Measurements from ENCODE around the gene SPTBN5. TPM values are rescaled to one million over a fixed set of nuclear protein-coding genes. Genes with fewer than 3 reads are reported as not detected.
A peak's percentile ranks its signal among the peaks of the same experiment; 100 is the strongest.

The SPTBN5 gene
- 0.32 TPM for polyA plus RNA-seq (2013, experiment 1 of 2)
- polyA plus RNA-seq (2013, experiment 2 of 2): 0.29 TPM

GRCh38 chr15:41893422-41894250 lies at the start of gene SPTBN5:
Gene SPTBN5 (minus strand): TSS chr15:41894053. CDS start chr15:41893497, 556 bp downstream.
- Histone ChIP-seq H2BK15ac (ENCODE audit: low read depth, poor library complexity, severe bottlenecking) (peak within 1 kb of the TSS; percentile 82), H3K27me3 (ENCODE audit: control insufficient read depth in 1 of 2, insufficient read depth in 1 of 2, low read length in 2 of 2) (peaks cover 0 to 25% of the 10 kb centered on the region in 2 experiments), H2BK5ac (ENCODE audit: low read depth, low read length, poor library complexity, severe bottlenecking) (no peak within 1 kb of the TSS), H3K79me1 (replicated peaks; ENCODE audit: low read length, poor library complexity, severe bottlenecking) (peaks cover 2% of the 10 kb centered on the region), H3K9ac (ENCODE audit: low read length) (peak within 1 kb of the TSS; percentile 64), H3K27ac (ENCODE audit: low read length, poor library complexity, severe bottlenecking) (peak within 1 kb of the TSS; percentile 91), H3K18ac (ENCODE audit: low read depth in 1 of 2, low read length in 2 of 2) (peak within 1 kb of the TSS; percentile 73 to 91), H2AK5ac (ENCODE audit: low read length, severe bottlenecking) (peak within 1 kb of the TSS; percentile 40), H4K8ac (ENCODE audit: low read length) (peak within 1 kb of the TSS; percentile 83), H3K4me3 (ENCODE audit: insufficient read depth in 1 of 2, low read depth in 1 of 2, low read length in 2 of 2) (peak within 1 kb of the TSS; percentile 21 to 64), H3K4me2 (ENCODE audit: low read length, poor library complexity, severe bottlenecking) (peak within 1 kb of the TSS; percentile 50), H3K4ac (ENCODE audit: low read depth in 1 of 2, low read length in 2 of 2) (peak within 1 kb of the TSS in 1 of 2 experiments; percentile 92), H2BK12ac (ENCODE audit: low read length in 2 of 2) (peak within 1 kb of the TSS in 1 of 2 experiments; percentile 23), H2AFZ (ENCODE audit: low read depth, low read length) (peak within 1 kb of the TSS; percentile 30), H2BK120ac (ENCODE audit: low read depth, low read length) (peak within 1 kb of the TSS; percentile 56), H3K36me3 (ENCODE audit: control insufficient read depth in 1 of 2, insufficient read depth in 2 of 2, low read depth in 1 of 2, low read length in 2 of 2) (peaks cover 9 to 31% of the 10 kb centered on the region in 2 experiments), H3K23ac (ENCODE audit: low read length in 2 of 2) (peak within 1 kb of the TSS in 1 of 2 experiments; percentile 19), H4K91ac (ENCODE audit: low read length) (peak within 1 kb of the TSS; percentile 79), H3K14ac (ENCODE audit: low read length in 2 of 2) (peak within 1 kb of the TSS in 1 of 2 experiments; percentile 58), H3K4me1 (ENCODE audit: control insufficient read depth, insufficient read depth, low read depth, low read length) (peaks cover 47% of the 10 kb centered on the region), H3K9me3 (ENCODE audit: control insufficient read depth, low read length) (no peaks in the 10 kb centered on the region)
- 97% methylated on average over 13 of the region's 15 CpGs for WGBS
- DNase-seq: no peak

- Histone ChIP-seq H3K4me3 (ENCODE audit: insufficient read depth in 1 of 2, low read depth in 1 of 2, low read length in 2 of 2) (no peak overlapping the region), H3K27ac (ENCODE audit: low read length, poor library complexity, severe bottlenecking) (peak overlapping the region; percentile 99), H3K36me3 (ENCODE audit: control insufficient read depth in 1 of 2, insufficient read depth in 2 of 2, low read depth in 1 of 2, low read length in 2 of 2) (peaks cover 5 to 34% of the 10 kb centered on the region in 2 experiments), H2BK5ac (ENCODE audit: low read depth, low read length, poor library complexity, severe bottlenecking) (peak overlapping the region; percentile 33), H4K91ac (ENCODE audit: low read length) (peak overlapping the region; percentile 81), H2BK120ac (ENCODE audit: low read depth, low read length) (peak overlapping the region; percentile 38), H3K18ac (ENCODE audit: low read depth in 1 of 2, low read length in 2 of 2) (no peak overlapping the region), H2BK15ac (ENCODE audit: low read depth, poor library complexity, severe bottlenecking) (no peak overlapping the region), H3K14ac (ENCODE audit: low read length in 2 of 2) (no peak overlapping the region), H2AK5ac (ENCODE audit: low read length, severe bottlenecking) (peak overlapping the region; percentile 99), H3K79me1 (replicated peaks; ENCODE audit: low read length, poor library complexity, severe bottlenecking) (no peaks in the 10 kb centered on the region), H3K23ac (ENCODE audit: low read length in 2 of 2) (no peak overlapping the region), H4K8ac (ENCODE audit: low read length) (peak overlapping the region; percentile 45), H3K9ac (ENCODE audit: low read length) (no peak overlapping the region), H2BK12ac (ENCODE audit: low read length in 2 of 2) (peak overlapping the region; percentile 17 to 67), H3K4me1 (ENCODE audit: control insufficient read depth, insufficient read depth, low read depth, low read length) (peaks cover 58% of the 10 kb centered on the region), H3K4me2 (ENCODE audit: low read length, poor library complexity, severe bottlenecking) (no peak overlapping the region), H3K4ac (ENCODE audit: low read depth in 1 of 2, low read length in 2 of 2) (peak overlapping the region; percentile 35 to 45), H2AFZ (ENCODE audit: low read depth, low read length) (no peak overlapping the region), H3K9me3 (ENCODE audit: control insufficient read depth, low read length) (no peaks in the 10 kb centered on the region), H3K27me3 (ENCODE audit: control insufficient read depth in 1 of 2, insufficient read depth in 1 of 2, low read length in 2 of 2) (no peaks in the 10 kb centered on the region)
- 75% methylated on average over 7 of the region's 7 CpGs for WGBS
- no peak for DNase-seq
Observed at GRCh38 chr15:41942886-41943285, 49.0 kb upstream of the SPTBN5 start.

GRCh38 chr15:41941644-41942415 lies 48.0 kb upstream of the SPTBN5 start:
- Histone ChIP-seq H2AFZ (ENCODE audit: low read depth, low read length) (no peak overlapping the region), H3K27me3 (ENCODE audit: control insufficient read depth in 1 of 2, insufficient read depth in 1 of 2, low read length in 2 of 2) (no peaks in the 10 kb centered on the region), H3K9me3 (ENCODE audit: control insufficient read depth, low read length) (no peaks in the 10 kb centered on the region), H3K36me3 (ENCODE audit: control insufficient read depth in 1 of 2, insufficient read depth in 2 of 2, low read depth in 1 of 2, low read length in 2 of 2) (peaks cover 5 to 40% of the 10 kb centered on the region in 2 experiments), H4K8ac (ENCODE audit: low read length) (peak overlapping the region; percentile 72), H3K23ac (ENCODE audit: low read length in 2 of 2) (no peak overlapping the region), H3K4me1 (ENCODE audit: control insufficient read depth, insufficient read depth, low read depth, low read length) (peaks cover 56% of the 10 kb centered on the region), H2BK15ac (ENCODE audit: low read depth, poor library complexity, severe bottlenecking) (peak overlapping the region; percentile 56), H3K9ac (ENCODE audit: low read length) (no peak overlapping the region), H3K18ac (ENCODE audit: low read depth in 1 of 2, low read length in 2 of 2) (peak overlapping the region in 1 of 2 experiments; percentile 64), H3K4me2 (ENCODE audit: low read length, poor library complexity, severe bottlenecking) (no peak overlapping the region), H2BK12ac (ENCODE audit: low read length in 2 of 2) (peak overlapping the region; percentile 73 to 80), H4K91ac (ENCODE audit: low read length) (peak overlapping the region; percentile 70), H3K4ac (ENCODE audit: low read depth in 1 of 2, low read length in 2 of 2) (peak overlapping the region in 1 of 2 experiments; percentile 35), H3K79me1 (replicated peaks; ENCODE audit: low read length, poor library complexity, severe bottlenecking) (peaks cover 4% of the 10 kb centered on the region), H3K27ac (ENCODE audit: low read length, poor library complexity, severe bottlenecking) (peak overlapping the region; percentile 99), H3K14ac (ENCODE audit: low read length in 2 of 2) (peak overlapping the region in 1 of 2 experiments; percentile 81), H2BK120ac (ENCODE audit: low read depth, low read length) (peak overlapping the region; percentile 67), H3K4me3 (ENCODE audit: insufficient read depth in 1 of 2, low read depth in 1 of 2, low read length in 2 of 2) (no peak overlapping the region), H2AK5ac (ENCODE audit: low read length, severe bottlenecking) (peak overlapping the region; percentile 100), H2BK5ac (ENCODE audit: low read depth, low read length, poor library complexity, severe bottlenecking) (peak overlapping the region; percentile 77)
- 92% methylated on average over 20 of the region's 22 CpGs for WGBS
- no peak for DNase-seq
